ENCODE measurements around the gene ZNF789.
"Not testable (repeated sequence)": the region's sequence is repeated elsewhere in the genome, so short reads cannot be mapped to it uniquely, and the experiment has no call there.

ZNF789 gene

DNA sequence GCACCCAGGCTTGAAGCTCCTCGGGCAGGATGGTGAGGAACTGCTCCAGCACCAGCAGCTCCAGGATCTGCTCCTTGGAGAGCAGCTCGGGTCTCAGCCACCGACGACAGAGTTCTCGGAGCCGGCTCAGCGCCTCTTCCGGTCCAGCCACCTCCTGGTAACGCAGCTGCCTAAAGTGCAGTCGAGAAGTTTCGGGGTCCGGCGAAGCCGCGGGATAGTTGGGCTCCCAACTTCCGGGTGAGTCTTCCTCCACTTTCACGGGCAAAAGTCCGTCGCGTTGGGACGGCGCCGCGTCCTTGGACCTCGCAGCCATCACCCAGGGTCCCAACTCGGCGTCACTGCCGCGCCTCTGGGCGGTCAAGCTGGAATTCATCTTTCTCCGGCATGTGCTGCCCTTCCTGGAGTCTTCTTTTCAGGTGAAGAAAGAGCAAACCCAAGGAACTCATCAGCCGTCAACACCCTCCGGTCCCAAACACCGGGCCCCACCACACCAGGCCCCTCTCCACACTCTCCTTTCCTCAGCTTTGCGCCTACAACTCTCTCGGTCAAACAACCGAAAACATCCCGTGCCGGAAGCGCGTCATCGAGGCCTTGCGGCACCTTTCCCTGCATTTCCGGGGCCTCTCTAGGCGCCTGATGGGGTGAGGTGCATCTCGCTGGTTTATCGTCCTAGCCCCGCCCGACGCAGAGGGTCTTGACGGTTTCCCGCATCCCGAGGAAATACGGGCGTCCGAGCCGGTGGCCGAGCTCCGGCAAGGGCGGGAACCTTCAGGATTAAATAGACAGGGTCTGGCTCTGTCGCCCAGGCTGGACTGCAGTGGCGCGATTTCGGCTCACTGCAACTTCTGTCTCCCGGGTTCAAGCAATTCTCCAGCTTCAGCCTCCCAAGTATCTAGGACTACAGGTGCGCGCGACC lies 27.3 kb downstream of the ZNF789 start, which contains the start of gene ZNF394:
Gene ZNF394 (minus strand): TSS at position 561 of the 916 bp plus-strand sequence. CDS start 188 bp downstream, at position 373.
- peaks cover 32% of the 10 kb centered on the region for H4K20me1 ChIP-seq (ENCODE audit: insufficient read depth, low read length, poor library complexity, severe bottlenecking)
- peaks cover 58% of the 10 kb centered on the region for H3K79me2 ChIP-seq (ENCODE audit: insufficient read depth, low read length)
- H3F3A ChIP-seq (ENCODE audit: low read depth) = no peaks in the 10 kb centered on the region
- H3K9ac ChIP-seq (ENCODE audit: low read depth, low read length, poor library complexity, severe bottlenecking) = peak within 1 kb of the TSS; percentile 91
- H2AFZ ChIP-seq (ENCODE audit: low read length) = peak within 1 kb of the TSS; percentile 97
- H3K36me3 ChIP-seq (ENCODE audit: insufficient read depth, low read length) = no peaks in the 10 kb centered on the region; the same call in 1 of the 2 replicates
- H3K4me3 ChIP-seq (ENCODE audit: low read length, poor library complexity, severe bottlenecking) = peak within 1 kb of the TSS; percentile 99
- H3K27me3 ChIP-seq (ENCODE audit: insufficient read depth, low read length, poor library complexity, severe bottlenecking) = no peaks in the 10 kb centered on the region
- peaks cover 21% of the 10 kb centered on the region for H3K4me1 ChIP-seq (ENCODE audit: insufficient read depth, low read length, poor library complexity, severe bottlenecking)
- no peaks in the 10 kb centered on the region for H3K9me2 ChIP-seq (replicated peaks; ENCODE audit: low read depth, low read length)
- no peaks in the 10 kb centered on the region for H3K9me3 ChIP-seq (ENCODE audit: insufficient read depth, low read depth, low read length)
- TF ChIP-seq, protein P1, sequence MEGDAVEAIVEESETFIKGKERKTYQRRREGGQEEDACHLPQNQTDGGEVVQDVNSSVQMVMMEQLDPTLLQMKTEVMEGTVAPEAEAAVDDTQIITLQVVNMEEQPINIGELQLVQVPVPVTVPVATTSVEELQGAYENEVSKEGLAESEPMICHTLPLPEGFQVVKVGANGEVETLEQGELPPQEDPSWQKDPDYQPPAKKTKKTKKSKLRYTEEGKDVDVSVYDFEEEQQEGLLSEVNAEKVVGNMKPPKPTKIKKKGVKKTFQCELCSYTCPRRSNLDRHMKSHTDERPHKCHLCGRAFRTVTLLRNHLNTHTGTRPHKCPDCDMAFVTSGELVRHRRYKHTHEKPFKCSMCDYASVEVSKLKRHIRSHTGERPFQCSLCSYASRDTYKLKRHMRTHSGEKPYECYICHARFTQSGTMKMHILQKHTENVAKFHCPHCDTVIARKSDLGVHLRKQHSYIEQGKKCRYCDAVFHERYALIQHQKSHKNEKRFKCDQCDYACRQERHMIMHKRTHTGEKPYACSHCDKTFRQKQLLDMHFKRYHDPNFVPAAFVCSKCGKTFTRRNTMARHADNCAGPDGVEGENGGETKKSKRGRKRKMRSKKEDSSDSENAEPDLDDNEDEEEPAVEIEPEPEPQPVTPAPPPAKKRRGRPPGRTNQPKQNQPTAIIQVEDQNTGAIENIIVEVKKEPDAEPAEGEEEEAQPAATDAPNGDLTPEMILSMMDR (conservative IDR thresholded peaks at IDR 0.05; ENCODE audit: low read length) = no peak
- TF ChIP-seq EZH2phosphoT487 (IDR thresholded peaks at IDR 0.05; ENCODE audit: borderline replicate concordance) = no peak
- peak within 1 kb of the TSS; percentile 90 for H3K4me2 ChIP-seq (ENCODE audit: low read depth, low read length, poor library complexity, severe bottlenecking)

GRCh38 chr7:99500637-99501009 lies 27.9 kb downstream of the ZNF789 start:
- H3K4me2 ChIP-seq (ENCODE audit: low read depth, low read length, poor library complexity, severe bottlenecking) = peak overlapping the region; percentile 78
- H3K79me2 ChIP-seq (ENCODE audit: insufficient read depth, low read length) = peaks cover 57% of the 10 kb centered on the region
- no peaks in the 10 kb centered on the region for H3K27me3 ChIP-seq (ENCODE audit: insufficient read depth, low read length, poor library complexity, severe bottlenecking)
- peak overlapping the region; percentile 91 for H3K9ac ChIP-seq (ENCODE audit: low read depth, low read length, poor library complexity, severe bottlenecking)
- TF ChIP-seq EZH2phosphoT487 (IDR thresholded peaks at IDR 0.05; ENCODE audit: borderline replicate concordance) = no peak
- H2AFZ ChIP-seq (ENCODE audit: low read length) = peak overlapping the region; percentile 97
- H3K9me2 ChIP-seq (replicated peaks; ENCODE audit: low read depth, low read length) = no peaks in the 10 kb centered on the region
- no peaks in the 10 kb centered on the region for H3K36me3 ChIP-seq (ENCODE audit: insufficient read depth, low read length)
- H3F3A ChIP-seq (ENCODE audit: low read depth) = no peaks in the 10 kb centered on the region
- H3K9me3 ChIP-seq (ENCODE audit: insufficient read depth, low read depth, low read length) = no peaks in the 10 kb centered on the region
- peak overlapping the region; percentile 99 for H3K4me3 ChIP-seq (ENCODE audit: low read length, poor library complexity, severe bottlenecking)
- H4K20me1 ChIP-seq (ENCODE audit: insufficient read depth, low read length, poor library complexity, severe bottlenecking) = peaks cover 37% of the 10 kb centered on the region
- H3K4me1 ChIP-seq (ENCODE audit: insufficient read depth, low read length, poor library complexity, severe bottlenecking) = peaks cover 22% of the 10 kb centered on the region

DNA sequence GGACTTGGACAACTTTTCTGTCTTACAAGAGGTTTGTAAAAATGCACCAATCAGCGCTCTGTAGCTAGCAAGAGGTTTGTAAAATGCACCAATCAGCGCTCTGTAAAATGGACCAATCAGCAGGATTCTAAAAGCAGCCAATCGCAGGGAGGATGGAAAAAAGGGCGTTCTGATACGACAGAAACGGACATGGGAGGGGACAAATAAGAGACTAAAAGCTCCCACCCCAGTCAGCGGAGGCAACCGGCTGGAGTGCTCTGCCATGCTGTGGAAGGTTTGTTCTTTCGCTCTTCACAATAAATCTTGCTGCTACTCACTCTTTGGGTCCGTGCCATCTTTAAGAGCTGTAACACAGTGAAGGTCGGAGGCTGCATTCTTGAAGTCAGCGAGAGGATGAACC lies 28.5 kb downstream of the ZNF789 start:
- H3K4me1 ChIP-seq (ENCODE audit: insufficient read depth, low read length, poor library complexity, severe bottlenecking) = peaks cover 28% of the 10 kb centered on the region
- H2AFZ ChIP-seq (ENCODE audit: low read length); H3K36me3 ChIP-seq (ENCODE audit: insufficient read depth, low read length); H3K9ac ChIP-seq (ENCODE audit: low read depth, low read length, poor library complexity, severe bottlenecking); H3K9me2 ChIP-seq (replicated peaks; ENCODE audit: low read depth, low read length); H3K9me3 ChIP-seq (ENCODE audit: insufficient read depth, low read depth, low read length); H3F3A ChIP-seq (ENCODE audit: low read depth); H3K27me3 ChIP-seq (ENCODE audit: insufficient read depth, low read length, poor library complexity, severe bottlenecking): not testable (repeated sequence)
- peaks cover 40% of the 10 kb centered on the region for H4K20me1 ChIP-seq (ENCODE audit: insufficient read depth, low read length, poor library complexity, severe bottlenecking)
- peaks cover 57% of the 10 kb centered on the region for H3K79me2 ChIP-seq (ENCODE audit: insufficient read depth, low read length)
- H3K4me3 ChIP-seq (ENCODE audit: low read length, poor library complexity, severe bottlenecking) = peak overlapping the region; percentile 99
- H3K4me2 ChIP-seq (ENCODE audit: low read depth, low read length, poor library complexity, severe bottlenecking) = peak overlapping the region; percentile 78

DNA sequence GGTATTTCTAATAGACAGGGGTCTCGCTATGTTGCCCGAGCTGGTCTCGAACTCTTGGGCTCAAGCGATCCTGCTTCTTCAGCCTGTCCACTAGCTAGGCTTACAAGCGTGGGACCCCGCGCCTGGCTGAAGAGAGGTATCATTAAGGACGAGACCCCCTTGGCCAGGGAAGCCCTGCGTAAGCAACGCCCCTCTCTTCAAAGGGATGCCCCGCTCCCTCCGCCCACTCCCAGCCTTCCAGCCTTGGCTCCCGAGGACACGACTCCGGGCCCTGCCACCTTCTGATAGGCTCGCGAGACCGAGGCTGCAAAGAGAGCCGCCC lies 31.6 kb downstream of the ZNF789 start:
- Histone ChIP-seq H2AFZ (ENCODE audit: low read length) (peak overlapping the region; percentile 85), H3K9me2 (replicated peaks; ENCODE audit: low read depth, low read length) (no peaks in the 10 kb centered on the region), H3K79me2 (ENCODE audit: insufficient read depth, low read length) (peaks cover 52% of the 10 kb centered on the region)

More for the DNA sequence above, 31.6 kb downstream of the ZNF789 start:
- peak overlapping the region; percentile 84 for H3K4me3 ChIP-seq (ENCODE audit: low read length, poor library complexity, severe bottlenecking)
- H3F3A ChIP-seq (ENCODE audit: low read depth) = no peaks in the 10 kb centered on the region
- H3K36me3 ChIP-seq (ENCODE audit: insufficient read depth, low read length) = no peaks in the 10 kb centered on the region
- H3K9ac ChIP-seq (ENCODE audit: low read depth, low read length, poor library complexity, severe bottlenecking) = peak overlapping the region; percentile 87
- H3K4me1 ChIP-seq (ENCODE audit: insufficient read depth, low read length, poor library complexity, severe bottlenecking) = peaks cover 14% of the 10 kb centered on the region
- TF ChIP-seq, protein P1 (conservative IDR thresholded peaks at IDR 0.05; ENCODE audit: low read length) = no peak
- no peak for TF ChIP-seq EZH2phosphoT487 (IDR thresholded peaks at IDR 0.05; ENCODE audit: borderline replicate concordance)
- peak overlapping the region; percentile 94 for H3K4me2 ChIP-seq (ENCODE audit: low read depth, low read length, poor library complexity, severe bottlenecking)
- H3K27me3 ChIP-seq (ENCODE audit: insufficient read depth, low read length, poor library complexity, severe bottlenecking) = no peaks in the 10 kb centered on the region
- H4K20me1 ChIP-seq (ENCODE audit: insufficient read depth, low read length, poor library complexity, severe bottlenecking) = peaks cover 18% of the 10 kb centered on the region
- H3K9me3 ChIP-seq (ENCODE audit: insufficient read depth, low read depth, low read length) = no peaks in the 10 kb centered on the region

Data from Loucy (cell line).